Sigmoid colon (tissue), 4 donors: ENCODE results near the gene CTPS2.

Experiments
- EP300 ChIP-seq, 4 donors: sonication (generic); formaldehyde crosslinking; IDR thresholded peaks; one replicate each; pipeline ENCODE4 v1.6.1; 2017; ENCODE audit warnings: antibody characterized with exemption in 4 of 4
- POLR2A ChIP-seq, 2 donors: fragments of 450-650 bp; IDR thresholded peaks; one replicate each; pipeline ENCODE4 v1.6.1; 2016; ENCODE audit warnings: antibody characterized with exemption in 2 of 2, mild to moderate bottlenecking in 2 of 2, moderate library complexity in 2 of 2
- TF ChIP-seq, protein P1 (sequence below), 4 experiments: fragments of 450-650 bp in 3 of 4; fragments of 200-600 bp in 1 of 4; IDR thresholded peaks; one replicate each; pipeline ENCODE4 v1.5.1; 2016 to 2019; ENCODE audit warnings: antibody characterized with exemption in 4 of 4, mild to moderate bottlenecking in 3 of 4, moderate library complexity in 2 of 4

GRCh38 chrX:16566571-16566970 lies 145.9 kb downstream of the CTPS2 start:
- TF ChIP-seq, protein P1, sequence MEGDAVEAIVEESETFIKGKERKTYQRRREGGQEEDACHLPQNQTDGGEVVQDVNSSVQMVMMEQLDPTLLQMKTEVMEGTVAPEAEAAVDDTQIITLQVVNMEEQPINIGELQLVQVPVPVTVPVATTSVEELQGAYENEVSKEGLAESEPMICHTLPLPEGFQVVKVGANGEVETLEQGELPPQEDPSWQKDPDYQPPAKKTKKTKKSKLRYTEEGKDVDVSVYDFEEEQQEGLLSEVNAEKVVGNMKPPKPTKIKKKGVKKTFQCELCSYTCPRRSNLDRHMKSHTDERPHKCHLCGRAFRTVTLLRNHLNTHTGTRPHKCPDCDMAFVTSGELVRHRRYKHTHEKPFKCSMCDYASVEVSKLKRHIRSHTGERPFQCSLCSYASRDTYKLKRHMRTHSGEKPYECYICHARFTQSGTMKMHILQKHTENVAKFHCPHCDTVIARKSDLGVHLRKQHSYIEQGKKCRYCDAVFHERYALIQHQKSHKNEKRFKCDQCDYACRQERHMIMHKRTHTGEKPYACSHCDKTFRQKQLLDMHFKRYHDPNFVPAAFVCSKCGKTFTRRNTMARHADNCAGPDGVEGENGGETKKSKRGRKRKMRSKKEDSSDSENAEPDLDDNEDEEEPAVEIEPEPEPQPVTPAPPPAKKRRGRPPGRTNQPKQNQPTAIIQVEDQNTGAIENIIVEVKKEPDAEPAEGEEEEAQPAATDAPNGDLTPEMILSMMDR (IDR thresholded peaks at IDR 0.05): no peak
- no peak for TF ChIP-seq EP300 (IDR thresholded peaks at IDR 0.05)
- no peak for TF ChIP-seq POLR2A (IDR thresholded peaks at IDR 0.05)
